Stimulated activated CD8-positive, alpha-beta memory T cell treated with anti-CD3 and anti-CD28 coated beads, Interleukin-4, amount 100 ng/mL, for 24 hours (primary cell): ENCODE measurements around the gene CNIH2.
A peak's percentile ranks its signal among the peaks of the same experiment; 100 is the strongest.
"Not testable (repeated sequence)": the region's sequence is repeated elsewhere in the genome, so short reads cannot be mapped to it uniquely, and the experiment has no call there.

Experiments used
- DNase-seq: peaks from one replicate; pipeline ENCODE4 v3.0.0-alpha.2; 2020; ENCODE audit warnings: low read depth

Gene CNIH2

DNA sequence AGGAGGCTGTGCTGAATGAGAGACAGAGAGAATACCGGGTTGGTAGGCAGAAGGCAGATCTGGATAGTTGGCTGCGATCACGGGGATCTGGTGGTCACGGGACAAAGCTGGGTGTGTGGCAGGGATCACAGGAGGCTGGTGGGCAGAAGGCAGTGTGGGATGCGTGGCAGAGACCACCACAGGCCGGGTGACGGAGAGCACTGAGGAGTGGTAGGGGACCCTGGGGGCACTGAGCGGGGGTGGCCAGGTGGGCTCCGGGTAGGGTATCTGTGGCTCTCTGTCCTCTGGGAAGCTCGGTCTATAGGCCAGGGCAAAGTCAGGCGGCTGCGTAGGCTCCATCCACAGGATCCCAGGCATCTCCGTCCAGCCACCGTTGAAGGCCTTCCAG is 37.5 kb downstream of the CNIH2 start:
- no peak for DNase-seq

DNA sequence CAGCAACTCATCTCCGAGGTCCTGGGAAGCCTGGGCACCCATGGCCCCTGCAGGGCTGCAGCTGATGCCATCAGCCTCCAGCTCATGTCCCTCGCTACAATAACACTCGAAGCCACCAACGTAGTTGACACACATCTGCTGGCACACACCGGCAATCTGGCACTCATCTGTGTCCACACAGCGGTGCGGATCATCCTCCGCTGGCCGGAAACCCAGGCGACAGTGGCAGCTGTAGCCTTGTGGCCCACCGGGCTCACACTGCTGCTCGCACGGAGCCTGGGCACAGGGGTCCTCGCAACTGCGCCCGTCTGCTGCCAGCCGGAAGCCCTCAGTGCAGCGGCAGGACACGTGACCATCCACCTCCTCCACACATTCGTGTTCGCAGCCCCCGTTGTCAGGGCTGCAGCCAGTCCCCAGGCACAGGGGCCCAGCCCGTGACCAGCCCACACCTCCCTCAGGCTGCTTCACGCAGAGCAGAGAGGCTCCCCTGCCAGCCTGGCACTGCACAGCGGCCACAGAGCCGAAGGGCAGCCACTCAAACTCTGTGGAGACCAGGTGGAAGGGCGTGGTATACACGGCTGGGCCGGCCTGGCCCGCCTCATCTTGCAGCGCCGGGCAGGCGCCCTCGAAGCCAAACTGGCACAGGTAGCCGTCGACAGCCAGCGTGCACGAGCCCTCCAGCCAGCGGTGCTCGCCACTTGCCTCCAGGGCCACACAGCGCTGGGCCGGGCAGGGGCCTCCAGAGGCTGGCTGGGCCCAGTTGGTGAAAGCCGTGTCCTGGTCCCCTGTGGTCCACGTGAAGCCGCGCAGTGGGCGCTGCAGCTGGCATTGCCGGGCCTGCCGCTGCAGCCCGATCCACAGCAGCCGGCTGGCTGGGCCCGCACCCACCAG is 38.2 kb downstream of the CNIH2 start:
- no peak for DNase-seq

- no peak for DNase-seq
These were observed 38.9 kb downstream of the CNIH2 start, which contains the start of gene CD248 for GRCh38 chr11:66316849-66317251. CD248 (minus strand) TSS chr11:66317044; CDS start chr11:66317027, 17 bp downstream.

DNA sequence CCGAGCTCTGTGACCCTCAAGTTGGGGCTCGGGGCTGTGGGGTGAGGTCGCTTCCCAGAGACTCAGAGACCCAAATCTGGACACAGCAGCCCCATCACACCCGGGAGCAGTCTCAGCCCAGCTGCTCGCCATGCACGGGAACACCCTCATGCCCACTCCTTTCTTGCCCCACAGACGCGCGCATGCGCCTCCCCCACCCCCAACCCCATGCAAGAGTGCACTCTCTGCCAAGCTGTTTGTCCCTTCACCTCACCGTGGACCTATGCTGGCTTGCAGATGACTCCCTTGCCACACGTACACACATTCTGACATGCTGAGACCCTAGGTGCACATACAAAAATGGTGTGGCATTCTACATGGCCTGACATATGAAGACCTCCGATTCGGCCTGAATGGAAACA is 39.3 kb downstream of the CNIH2 start:
- no peak for DNase-seq

DNA sequence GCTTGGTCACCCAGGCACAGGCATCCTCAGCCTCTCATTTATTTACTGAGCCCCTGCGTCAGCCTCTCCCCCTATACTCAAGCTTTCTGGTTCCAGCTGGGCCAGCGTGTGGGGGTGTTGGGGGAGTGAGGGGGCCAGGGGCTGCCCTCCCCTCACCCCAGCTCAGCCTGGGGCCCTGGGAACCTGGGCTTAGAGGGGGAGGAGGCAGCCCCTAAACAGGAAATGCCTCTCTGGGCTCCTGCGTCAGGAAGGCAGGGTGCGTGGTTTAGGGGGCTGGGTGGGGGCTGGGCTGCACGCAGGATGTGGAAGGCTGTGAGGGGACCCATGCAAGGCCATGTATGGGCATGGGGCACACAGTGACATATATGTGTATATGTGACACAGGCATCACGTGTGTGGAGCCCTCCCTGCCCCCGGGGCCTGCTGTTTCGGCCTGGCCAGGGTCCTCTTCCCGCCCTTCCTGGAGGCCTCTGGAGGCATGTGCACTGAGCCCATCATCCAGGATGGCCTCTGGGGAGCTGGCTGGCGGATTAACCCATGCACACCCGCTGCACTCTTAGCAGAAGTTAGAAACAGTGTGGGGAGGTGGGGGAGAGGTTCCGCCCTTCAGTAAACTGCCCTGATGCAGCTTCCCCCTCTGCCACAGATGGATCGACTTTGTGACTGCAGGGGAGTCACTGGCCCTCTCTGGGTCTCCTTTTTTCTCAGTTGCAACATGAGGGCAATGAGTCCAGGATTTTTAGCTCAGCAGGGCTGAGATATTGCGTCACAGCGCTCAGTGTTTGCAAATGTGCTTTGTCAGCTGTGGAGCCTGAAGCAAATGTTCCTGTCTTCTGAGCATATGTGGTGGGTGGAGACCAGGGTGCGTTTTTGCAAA is 40.0 kb downstream of the CNIH2 start:
- DNase-seq = peak; percentile 42

- no peak for DNase-seq
These were observed 40.6 kb downstream of the CNIH2 start for GRCh38 chr11:66318600-66318970.

GRCh38 chr11:66320289-66320688 is 42.3 kb downstream of the CNIH2 start:
- DNase-seq = not testable (repeated sequence)

DNA sequence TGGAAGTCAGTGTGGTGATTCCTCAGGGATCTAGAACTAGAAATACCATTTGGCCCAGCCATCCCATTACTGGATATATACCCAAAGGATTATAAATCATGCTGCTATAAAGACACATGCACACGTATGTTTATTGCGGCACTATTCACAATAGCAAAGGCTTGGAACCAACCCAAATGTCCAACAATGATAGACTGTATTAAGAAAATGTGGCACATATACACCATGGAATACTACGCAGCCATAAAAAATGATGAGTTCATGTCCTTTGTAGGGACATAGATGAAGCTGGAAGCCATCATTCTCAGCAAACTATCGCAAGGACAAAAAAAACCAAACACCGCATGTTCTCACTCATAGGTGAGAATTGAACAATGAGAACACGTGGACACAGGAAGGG is 42.8 kb downstream of the CNIH2 start:
- not testable (repeated sequence) for DNase-seq

DNA sequence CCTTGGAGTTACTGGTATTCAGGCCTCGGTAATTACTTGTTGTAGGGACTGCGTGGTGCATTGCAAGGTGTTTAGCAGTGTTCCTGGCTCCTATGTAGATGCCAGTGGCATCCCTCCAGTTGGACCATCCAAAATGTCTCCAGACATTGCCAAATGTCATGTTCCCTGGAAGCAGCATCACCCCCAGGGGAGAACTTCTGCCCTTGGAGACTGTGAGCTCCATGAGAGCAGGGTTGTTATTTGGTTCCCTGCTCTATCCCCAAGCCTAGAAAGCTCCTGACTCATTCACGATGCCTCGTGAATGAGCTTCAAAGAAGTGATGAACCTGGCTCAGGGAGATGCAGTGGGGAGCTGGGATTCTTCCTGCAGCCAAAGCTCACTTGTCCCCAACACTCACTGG is 43.6 kb downstream of the CNIH2 start:
- no peak for DNase-seq

DNA sequence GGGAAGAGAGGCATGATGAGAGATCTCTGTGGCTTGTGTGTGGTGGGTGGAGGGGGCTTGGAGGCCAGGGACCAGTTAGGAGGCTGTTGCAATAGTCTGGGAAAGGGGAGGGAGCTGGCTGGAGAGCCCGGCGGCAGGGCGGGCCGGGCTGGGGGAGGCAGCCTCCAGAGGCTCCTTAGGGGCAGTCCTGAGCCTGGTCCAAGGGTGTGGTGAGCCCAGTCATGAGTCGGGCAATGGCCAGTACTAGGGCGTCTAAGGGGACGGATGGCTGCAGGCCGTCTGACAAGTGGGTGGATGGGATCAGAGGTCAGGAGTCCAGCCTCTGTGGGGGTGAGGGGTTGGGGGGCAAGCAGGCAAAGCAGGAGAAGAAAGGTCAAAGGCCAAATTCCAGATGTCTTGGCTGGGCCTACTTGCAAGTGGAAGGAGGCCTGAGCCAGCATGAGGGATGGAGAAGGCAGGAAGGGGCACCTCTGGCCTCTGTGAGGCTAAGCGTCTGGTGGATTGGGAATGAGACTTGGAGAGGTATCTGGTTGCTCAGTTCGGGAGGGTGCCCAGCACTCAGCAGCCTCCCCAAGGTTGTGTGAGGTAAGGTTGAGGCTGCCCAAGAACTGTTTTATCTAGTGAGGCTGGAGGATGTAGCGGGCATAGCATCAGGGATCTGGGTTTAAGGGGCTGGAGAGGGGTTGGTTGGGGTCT is 44.9 kb downstream of the CNIH2 start:
- DNase-seq = no peak

DNA sequence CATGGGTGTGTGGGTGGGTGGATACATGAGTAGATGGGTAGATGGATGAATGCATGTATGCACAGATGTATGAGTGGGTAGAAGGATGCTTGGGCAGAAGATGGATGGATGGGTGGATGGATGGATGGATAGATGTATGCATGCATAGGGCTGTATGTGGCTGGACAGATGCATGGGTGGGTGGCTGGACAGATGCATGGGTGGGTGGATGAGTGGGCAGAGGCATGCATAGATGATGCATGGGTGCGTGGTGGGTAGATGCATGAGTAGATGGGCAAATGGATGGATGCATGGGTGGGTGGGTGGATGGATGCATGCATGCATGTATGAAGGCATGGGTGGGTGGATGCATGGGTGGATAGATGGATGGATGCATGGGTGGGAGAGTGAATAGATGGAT is 45.7 kb downstream of the CNIH2 start:
- no peak for DNase-seq

DNA sequence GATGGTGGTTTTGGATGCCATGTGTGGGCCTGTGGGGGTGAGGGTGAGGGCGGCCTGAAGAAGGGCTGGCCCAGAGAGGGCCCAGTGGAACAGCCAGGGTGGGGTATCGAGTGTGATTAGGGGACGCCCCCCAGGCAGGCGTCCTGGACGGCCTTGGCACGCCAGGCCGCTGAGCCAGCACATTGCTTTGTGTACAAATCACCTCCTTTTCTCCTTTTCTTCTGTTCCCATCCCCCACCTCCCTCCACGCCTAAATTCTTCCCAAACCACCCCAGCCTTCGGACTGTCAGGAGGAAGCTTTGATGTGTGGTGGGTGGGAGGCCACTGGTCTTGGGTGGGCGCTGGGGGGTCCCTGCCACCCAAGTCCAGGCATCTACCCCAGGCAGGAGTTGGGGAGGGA is 46.7 kb downstream of the CNIH2 start:
- DNase-seq = no peak

GRCh38 chr11:66325263-66325671 is 47.3 kb downstream of the CNIH2 start:
- no peak for DNase-seq

GRCh38 chr11:66326261-66327111 is 48.5 kb downstream of the CNIH2 start:
- no peak for DNase-seq

- no peak for DNase-seq
These were observed 49.4 kb downstream of the CNIH2 start for GRCh38 chr11:66327171-66328030.

DNA sequence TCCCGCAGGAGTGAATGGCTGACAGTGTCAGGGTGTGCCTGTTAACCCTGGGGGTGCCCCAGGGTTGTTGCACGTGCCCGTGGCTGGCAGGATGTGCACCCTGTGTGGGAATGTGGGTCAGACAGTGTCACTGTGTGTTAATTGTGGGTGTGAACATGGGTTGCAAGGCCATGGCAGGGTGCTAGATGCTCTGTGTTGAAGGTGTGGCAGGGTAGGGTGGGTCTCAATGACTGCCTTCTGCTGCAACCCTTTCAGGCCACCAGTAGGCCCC is 50.0 kb downstream of the CNIH2 start:
- no peak for DNase-seq

DNA sequence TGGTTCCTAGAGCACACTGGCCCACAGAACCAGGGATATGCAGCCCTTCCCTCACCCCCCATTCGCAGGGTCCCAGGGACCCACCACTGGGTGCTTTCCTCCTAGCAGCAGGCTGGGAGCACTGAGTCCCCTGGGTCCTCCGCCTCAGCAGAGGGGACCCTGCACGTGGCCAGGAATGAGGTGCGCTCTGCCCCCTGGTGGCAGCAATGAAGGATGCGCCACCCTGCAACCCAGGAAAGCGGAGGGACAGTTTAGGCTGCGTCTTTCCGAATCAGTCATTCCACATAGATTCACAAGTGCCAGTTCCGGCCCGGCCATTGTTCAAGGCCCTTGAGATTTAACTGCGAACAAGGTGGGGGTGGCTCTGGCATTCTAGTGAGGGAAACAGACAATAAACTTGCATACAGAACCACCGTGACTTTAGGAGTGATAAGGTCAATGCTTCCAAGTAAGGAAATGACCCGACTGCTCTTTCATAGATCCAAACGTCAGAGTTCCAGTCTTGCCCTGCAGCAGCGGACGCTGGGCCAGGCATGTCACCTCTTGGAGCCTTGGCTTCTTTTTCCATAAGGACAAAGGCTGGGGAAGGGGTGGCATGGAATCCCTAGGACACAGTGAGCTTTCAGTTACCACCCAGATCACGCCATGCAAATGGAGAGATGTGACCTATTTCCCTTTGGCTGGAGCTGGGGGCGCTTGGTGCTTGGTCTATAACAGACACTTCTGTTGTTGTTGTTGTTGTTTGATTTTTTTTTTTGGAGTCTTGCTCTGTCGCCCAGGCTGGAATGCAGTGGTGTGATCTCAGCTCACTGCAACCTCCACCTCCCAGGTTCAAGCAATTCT is 50.5 kb downstream of the CNIH2 start:
- DNase-seq = peak; percentile 67

- DNase-seq = no peak
These were observed 51.2 kb downstream of the CNIH2 start for GRCh38 chr11:66329165-66329673.

DNA sequence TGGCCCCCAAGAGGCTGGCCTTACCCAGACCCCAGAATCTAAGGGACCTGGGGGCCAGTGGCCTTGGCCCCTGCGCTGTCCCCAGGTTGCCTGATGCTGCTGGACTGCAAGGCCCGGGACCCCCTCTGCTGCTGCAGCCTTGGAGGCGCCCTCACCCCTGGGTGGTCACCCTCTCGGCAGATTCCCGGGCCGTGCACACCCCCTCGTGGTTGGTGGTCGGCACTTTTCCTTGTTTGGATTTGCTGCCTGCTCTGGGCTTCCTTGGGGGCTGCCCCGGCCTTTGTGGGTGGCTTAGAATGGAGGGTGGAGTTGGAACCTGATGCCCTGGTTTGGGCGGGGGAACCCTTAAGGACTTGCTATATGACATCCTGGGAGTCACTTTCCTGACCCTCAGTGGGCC is 53.0 kb downstream of the CNIH2 start:
- DNase-seq = no peak
